Type B pancreatic cell (in vitro differentiated cells): ENCODE data around the gene STPG1. TPM values are rescaled to one million over a fixed set of nuclear protein-coding genes. Genes with fewer than 3 reads are reported as not detected.

Source experiments
- DNase-seq: peaks from one replicate; pipeline ENCODE4 v3.0.0; 2021; ENCODE audit warnings: mixed read lengths; ENCODE audit not compliant: unreplicated experiment; ENCODE audit errors: extremely low spot score
- H3K27ac Mint-ChIP-seq: 2 replicates; pipeline ENCODE4 v1.8.0; 2021; ENCODE audit warnings: mild to moderate bottlenecking, mixed read lengths
- H3K27me3 Mint-ChIP-seq: 2 replicates; pipeline ENCODE4 v1.8.0; 2021; ENCODE audit warnings: mixed read lengths
- H3K36me3 Mint-ChIP-seq: 2 replicates; pipeline ENCODE4 v1.8.0; 2021; ENCODE audit warnings: mixed read lengths
- H3K4me1 Mint-ChIP-seq: one replicate; pipeline ENCODE4 v1.8.0; 2021; ENCODE audit warnings: mixed read lengths; ENCODE audit not compliant: unreplicated experiment
- H3K4me3 Mint-ChIP-seq: 2 replicates; pipeline ENCODE4 v1.8.0; 2021; ENCODE audit warnings: mild to moderate bottlenecking, mixed read lengths
- H3K9me3 Mint-ChIP-seq: 2 replicates; pipeline ENCODE4 v1.8.0; 2021; ENCODE audit warnings: mixed read lengths
- CTCF ChIP-seq: fragments of 200-600 bp; sonication (generic); conservative IDR thresholded peaks from 2 replicates; pipeline ENCODE4 v1.5.0; 2021; ENCODE audit warnings: antibody characterized with exemption, mild to moderate bottlenecking
- total RNA-seq: library from RNA; stranded (reverse); gene quantifications from 2 replicates; pipeline ENCODE4 v1.2.1, GENCODE V29; 2021; ENCODE audit warnings: low replicate concordance

The STPG1 gene
- total RNA-seq, 1 donor from 2014 or later = 8.7 TPM

- Mint-ChIP-seq H3K27me3 (no peaks in the 10 kb centered on the region), H3K9me3 (no peaks in the 10 kb centered on the region), H3K4me3 (no peak overlapping the region), H3K4me1 (peaks cover 16% of the 10 kb centered on the region), H3K36me3 (peaks cover 18% of the 10 kb centered on the region), H3K27ac (no peak overlapping the region)
- TF ChIP-seq CTCF = no peak
- DNase-seq = no peak
These were observed 68.2 kb downstream of the STPG1 start for GRCh38 chr1:24345334-24345733.

GRCh38 chr1:24344090-24344742 lies 69.4 kb downstream of the STPG1 start:
- Mint-ChIP-seq H3K27me3 (no peaks in the 10 kb centered on the region), H3K27ac (peak overlapping the region; percentile 69), H3K9me3 (no peaks in the 10 kb centered on the region), H3K4me1 (peaks cover 22% of the 10 kb centered on the region), H3K4me3 (no peak overlapping the region), H3K36me3 (peaks cover 9% of the 10 kb centered on the region)
- DNase-seq = no peak
- no peak for TF ChIP-seq CTCF

GRCh38 chr1:24343412-24344089 lies 70.0 kb downstream of the STPG1 start:
- no peaks in the 10 kb centered on the region for H3K27me3 Mint-ChIP-seq
- TF ChIP-seq CTCF = no peak
- H3K27ac Mint-ChIP-seq = peak overlapping the region; percentile 11
- no peak for DNase-seq
- peaks cover 22% of the 10 kb centered on the region for H3K4me1 Mint-ChIP-seq
- H3K4me3 Mint-ChIP-seq = no peak overlapping the region
- H3K9me3 Mint-ChIP-seq = no peaks in the 10 kb centered on the region
- H3K36me3 Mint-ChIP-seq = peaks cover 7% of the 10 kb centered on the region

GRCh38 chr1:24341260-24341659 lies 72.3 kb downstream of the STPG1 start:
- Mint-ChIP-seq H3K4me3 (no peak overlapping the region), H3K27ac (no peak overlapping the region), H3K4me1 (peaks cover 28% of the 10 kb centered on the region), H3K9me3 (no peaks in the 10 kb centered on the region), H3K36me3 (peaks cover 9% of the 10 kb centered on the region), H3K27me3 (no peaks in the 10 kb centered on the region)
- DNase-seq = no peak
- TF ChIP-seq CTCF = no peak

- Mint-ChIP-seq H3K4me3 (no peak overlapping the region), H3K36me3 (peaks cover 6% of the 10 kb centered on the region), H3K27me3 (no peaks in the 10 kb centered on the region), H3K27ac (peak overlapping the region; percentile 71), H3K9me3 (no peaks in the 10 kb centered on the region), H3K4me1 (peaks cover 33% of the 10 kb centered on the region)
- no peak for TF ChIP-seq CTCF
- no peak for DNase-seq
These were observed 72.8 kb downstream of the STPG1 start for GRCh38 chr1:24340770-24341169.
